ENCODE measurements around the gene MAP4K1. TPM values are rescaled to one million over a fixed set of nuclear protein-coding genes. Genes with fewer than 3 reads are reported as not detected.
"Not testable (repeated sequence)": the region's sequence is repeated elsewhere in the genome, so short reads cannot be mapped to it uniquely, and the experiment has no call there.

Gene MAP4K1
- polyA plus RNA-seq, 3 donors: 19.8 to 41.3 (median 22.4) TPM

DNA sequence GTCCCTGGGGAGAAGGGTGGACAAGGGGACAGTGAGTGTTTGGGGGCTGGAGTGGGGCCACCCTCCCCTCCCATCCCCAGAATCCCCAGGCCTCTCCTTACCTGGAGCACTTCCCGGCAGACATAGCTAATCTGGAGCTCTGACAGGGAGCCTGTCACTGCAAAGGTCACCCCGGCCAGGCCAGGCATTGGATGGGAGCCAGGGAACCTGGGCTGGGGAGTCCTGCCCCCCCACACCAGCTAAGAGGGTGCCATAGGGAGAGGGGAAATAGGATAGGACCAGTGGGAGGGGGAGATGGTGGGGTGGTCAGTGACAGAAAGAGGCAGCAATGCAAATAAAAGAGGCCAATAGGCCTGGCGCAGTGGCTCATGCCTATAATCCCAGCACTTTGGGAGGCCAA, 3.5 kb downstream of the MAP4K1 start:
- TF ChIP-seq, protein P1, sequence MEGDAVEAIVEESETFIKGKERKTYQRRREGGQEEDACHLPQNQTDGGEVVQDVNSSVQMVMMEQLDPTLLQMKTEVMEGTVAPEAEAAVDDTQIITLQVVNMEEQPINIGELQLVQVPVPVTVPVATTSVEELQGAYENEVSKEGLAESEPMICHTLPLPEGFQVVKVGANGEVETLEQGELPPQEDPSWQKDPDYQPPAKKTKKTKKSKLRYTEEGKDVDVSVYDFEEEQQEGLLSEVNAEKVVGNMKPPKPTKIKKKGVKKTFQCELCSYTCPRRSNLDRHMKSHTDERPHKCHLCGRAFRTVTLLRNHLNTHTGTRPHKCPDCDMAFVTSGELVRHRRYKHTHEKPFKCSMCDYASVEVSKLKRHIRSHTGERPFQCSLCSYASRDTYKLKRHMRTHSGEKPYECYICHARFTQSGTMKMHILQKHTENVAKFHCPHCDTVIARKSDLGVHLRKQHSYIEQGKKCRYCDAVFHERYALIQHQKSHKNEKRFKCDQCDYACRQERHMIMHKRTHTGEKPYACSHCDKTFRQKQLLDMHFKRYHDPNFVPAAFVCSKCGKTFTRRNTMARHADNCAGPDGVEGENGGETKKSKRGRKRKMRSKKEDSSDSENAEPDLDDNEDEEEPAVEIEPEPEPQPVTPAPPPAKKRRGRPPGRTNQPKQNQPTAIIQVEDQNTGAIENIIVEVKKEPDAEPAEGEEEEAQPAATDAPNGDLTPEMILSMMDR (IDR thresholded peaks at IDR 0.05): no peak
- Histone ChIP-seq H3K27me3 (ENCODE audit: control insufficient read depth in 2 of 2, insufficient read depth in 2 of 2, low read length in 2 of 2) (no peaks in the 10 kb centered on the region), H3K9ac (ENCODE audit: insufficient read depth, low read length, poor library complexity, severe bottlenecking) (no peak overlapping the region), H3K27ac (ENCODE audit: low read depth in 1 of 2, low read length in 2 of 2) (no peak overlapping the region), H3K9me3 (replicated peaks in 1 of 2; ENCODE audit: control insufficient read depth in 1 of 2, insufficient read depth in 1 of 2, low read length in 2 of 2) (no peaks in the 10 kb centered on the region), H3K4me3 (replicated peaks in 1 of 3; ENCODE audit: low read depth in 2 of 3, low read length in 3 of 3) (no peak overlapping the region), H3K4me2 (replicated peaks; ENCODE audit: extremely low read depth, low read length, poor library complexity, severe bottlenecking) (no peak overlapping the region), H3K36me3 (replicated peaks in 1 of 2; ENCODE audit: control insufficient read depth in 1 of 2, insufficient read depth in 2 of 2, low read length in 2 of 2) (peaks cover 35 to 39% of the 10 kb centered on the region in 2 donors), H3K79me2 (ENCODE audit: insufficient read depth, low read length) (peaks cover 42% of the 10 kb centered on the region), H3K4me1 (ENCODE audit: control insufficient read depth in 1 of 2, insufficient read depth in 2 of 2, low read length in 2 of 2) (peaks cover 26 to 34% of the 10 kb centered on the region in 2 donors), H4K20me1 (ENCODE audit: insufficient read depth, low read length) (no peaks in the 10 kb centered on the region), H2AFZ (ENCODE audit: insufficient read depth, low read depth, low read length, poor library complexity, severe bottlenecking) (no peak overlapping the region)
- DNase-seq: no peak
- Mint-ChIP-seq H3K9me3 (peaks cover 0 to 3% (median 0%) of the 10 kb centered on the region in 7 donors), H3K36me3 (peaks cover 26 to 48% of the 10 kb centered on the region in 2 donors), H3K27me3 (ENCODE audit: low read depth in 3 of 3) (peaks cover 0 to 2% (median 2%) of the 10 kb centered on the region in 3 donors), H3K4me3 (no peak overlapping the region), H3K4me1 (peaks cover 22% of the 10 kb centered on the region), H3K27ac (peak overlapping the region in 2 of 7 donors; percentile 53 to 70)
- 100% methylated on average over 1 of the region's 3 CpGs for WGBS (ENCODE audit: insufficient coverage)
- intact Hi-C loops (cut with micrococcal nuclease): no loop called here

DNA sequence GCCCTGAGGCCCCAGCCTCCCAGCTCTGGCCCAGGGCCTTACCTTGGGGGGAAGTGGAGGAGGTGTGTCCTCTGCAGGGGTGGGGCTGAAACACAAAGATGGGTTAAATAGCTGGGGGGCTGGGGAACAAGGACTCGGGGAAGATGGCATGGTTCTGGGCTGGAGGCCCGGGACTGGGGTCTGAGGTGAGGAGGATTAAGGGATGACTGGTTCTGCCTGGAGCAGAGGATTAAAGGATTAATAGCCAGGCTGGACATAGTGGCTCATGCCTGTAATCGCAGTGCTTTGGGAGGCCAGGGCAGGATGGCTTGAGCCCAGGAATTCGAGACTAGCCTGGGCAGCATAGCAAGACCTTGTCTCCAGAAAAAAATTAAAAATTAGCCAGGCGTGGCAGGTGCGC, 11.6 kb downstream of the MAP4K1 start:
- TF ChIP-seq, protein P1 (IDR thresholded peaks at IDR 0.05): no peak
- H3K36me3 Mint-ChIP-seq: peaks cover 39 to 57% of the 10 kb centered on the region in 2 donors
- no peaks in the 10 kb centered on the region for H3K4me1 Mint-ChIP-seq
- Histone ChIP-seq H3K36me3 (replicated peaks in 1 of 2; ENCODE audit: control insufficient read depth in 1 of 2, insufficient read depth in 2 of 2, low read length in 2 of 2) (peaks cover 36 to 55% of the 10 kb centered on the region in 2 donors), H4K20me1 (ENCODE audit: insufficient read depth, low read length) (no peaks in the 10 kb centered on the region), H3K79me2 (ENCODE audit: insufficient read depth, low read length) (no peaks in the 10 kb centered on the region), H2AFZ (ENCODE audit: insufficient read depth, low read depth, low read length, poor library complexity, severe bottlenecking) (no peak overlapping the region), H3K4me1 (ENCODE audit: control insufficient read depth in 1 of 2, insufficient read depth in 2 of 2, low read length in 2 of 2) (no peaks in the 10 kb centered on the region), H3K4me2 (replicated peaks; ENCODE audit: extremely low read depth, low read length, poor library complexity, severe bottlenecking) (no peak overlapping the region), H3K4me3 (replicated peaks in 1 of 3; ENCODE audit: low read depth in 2 of 3, low read length in 3 of 3) (no peak overlapping the region), H3K9me3 (replicated peaks in 1 of 2; ENCODE audit: control insufficient read depth in 1 of 2, insufficient read depth in 1 of 2, low read length in 2 of 2) (no peaks in the 10 kb centered on the region), H3K27me3 (ENCODE audit: control insufficient read depth in 2 of 2, insufficient read depth in 2 of 2, low read length in 2 of 2) (no peaks in the 10 kb centered on the region), H3K9ac (ENCODE audit: insufficient read depth, low read length, poor library complexity, severe bottlenecking) (no peak overlapping the region), H3K27ac (ENCODE audit: low read depth in 1 of 2, low read length in 2 of 2) (no peak overlapping the region)
- H3K27me3 Mint-ChIP-seq (ENCODE audit: low read depth in 3 of 3): peaks cover 0 to 2% (median 0%) of the 10 kb centered on the region in 3 donors
- H3K27ac Mint-ChIP-seq: peak overlapping the region in 1 of 7 donors; percentile 83
- peaks cover 0 to 3% (median 0%) of the 10 kb centered on the region in 7 donors for H3K9me3 Mint-ChIP-seq
- DNase-seq: no peak
- WGBS (ENCODE audit: insufficient coverage): 95% methylated on average over 6 of the region's 6 CpGs
- intact Hi-C loops (cut with micrococcal nuclease): no loop called here
- no peak overlapping the region for H3K4me3 Mint-ChIP-seq

DNA sequence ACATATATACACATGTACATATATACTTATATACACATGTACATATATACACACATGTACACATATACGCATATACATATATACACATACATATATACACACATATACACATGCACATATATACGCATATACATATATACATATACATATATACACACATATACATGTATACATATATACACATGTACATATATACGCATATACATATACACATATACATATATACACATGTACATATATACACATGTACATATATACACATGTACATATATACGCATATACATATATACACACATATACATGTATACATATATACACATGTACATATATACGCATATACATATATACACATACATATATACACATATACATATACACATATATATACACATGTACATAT, 14.9 kb downstream of the MAP4K1 start:
- H3K27me3 Mint-ChIP-seq (ENCODE audit: low read depth in 3 of 3); H3K9me3 Mint-ChIP-seq; DNase-seq; H4K20me1 ChIP-seq (ENCODE audit: insufficient read depth, low read length); H3K4me2 ChIP-seq (replicated peaks; ENCODE audit: extremely low read depth, low read length, poor library complexity, severe bottlenecking); intact Hi-C loops (cut with micrococcal nuclease); H2AFZ ChIP-seq (ENCODE audit: insufficient read depth, low read depth, low read length, poor library complexity, severe bottlenecking); H3K27ac ChIP-seq (ENCODE audit: low read depth in 1 of 2, low read length in 2 of 2); H3K27me3 ChIP-seq (ENCODE audit: control insufficient read depth in 2 of 2, insufficient read depth in 2 of 2, low read length in 2 of 2); H3K4me3 Mint-ChIP-seq; H3K9ac ChIP-seq (ENCODE audit: insufficient read depth, low read length, poor library complexity, severe bottlenecking); H3K4me3 ChIP-seq (replicated peaks in 1 of 3; ENCODE audit: low read depth in 2 of 3, low read length in 3 of 3); H3K27ac Mint-ChIP-seq; H3K79me2 ChIP-seq (ENCODE audit: insufficient read depth, low read length); H3K9me3 ChIP-seq (replicated peaks in 1 of 2; ENCODE audit: control insufficient read depth in 1 of 2, insufficient read depth in 1 of 2, low read length in 2 of 2); H3K4me1 Mint-ChIP-seq; H3K4me1 ChIP-seq (ENCODE audit: control insufficient read depth in 1 of 2, insufficient read depth in 2 of 2, low read length in 2 of 2): not testable (repeated sequence)
- peaks cover 17 to 39% of the 10 kb centered on the region in 2 donors for H3K36me3 ChIP-seq (replicated peaks in 1 of 2; ENCODE audit: control insufficient read depth in 1 of 2, insufficient read depth in 2 of 2, low read length in 2 of 2)
- WGBS (ENCODE audit: insufficient coverage): no CpG with 5 or more reads among the region's 5 CpGs
- peaks cover 27 to 42% of the 10 kb centered on the region in 2 donors for H3K36me3 Mint-ChIP-seq

Measured in CD14-positive monocyte (primary cell).